ENCODE results near the gene STK16. TPM values are rescaled to one million over a fixed set of nuclear protein-coding genes. Genes with fewer than 3 reads are reported as not detected.

STK16 gene
- total RNA-seq, 1 experiment from 2014 or later, result 22.0 TPM

- Histone ChIP-seq H3K36me3 (ENCODE audit: insufficient read depth, low read length, poor library complexity, severe bottlenecking) (peaks cover 66% of the 10 kb centered on the region), H3K27me3 (replicated peaks; ENCODE audit: insufficient read depth, low read depth, low read length, poor library complexity) (no peaks in the 10 kb centered on the region), H3K27ac (ENCODE audit: low read depth, low read length, poor library complexity, severe bottlenecking) (peak within 1 kb of the TSS; percentile 91), H3K4me1 (ENCODE audit: insufficient read depth, low read length, poor library complexity, severe bottlenecking) (peaks cover 23% of the 10 kb centered on the region), H3K4me3 (ENCODE audit: low read depth, low read length, poor library complexity, severe bottlenecking) (peak within 1 kb of the TSS; percentile 66), H3K9me3 (ENCODE audit: low read depth, low read length, poor library complexity, severe bottlenecking) (no peaks in the 10 kb centered on the region)
- no peak for TF ChIP-seq EZH2 (IDR thresholded peaks at IDR 0.05; ENCODE audit: borderline replicate concordance, low read depth, low read length, poor library complexity, severe bottlenecking)
- no peak for TF ChIP-seq CTCF (conservative IDR thresholded peaks at IDR 0.05; ENCODE audit: low read depth, low read length)
- DNase-seq (ENCODE audit: low spot score), result peak; percentile 99
- BruUV-seq (replicated peaks), result TSS peak; percentile 57
- CTCF ChIA-PET, result interaction anchor here (0.6 kb wide), 1 partner anchor 29 kb away, joined by 4 read pairs; no protein-coding TSS in a partner anchor
- intact Hi-C loops (cut with micrococcal nuclease; ENCODE audit: unreplicated experiment), result loop anchor here (5.0 kb wide), 1 partner anchor 42 kb away; the partner anchor contains the start of genes CNPPD1 and RETREG2
- POLR2A ChIA-PET (ENCODE audit: low non-redundant PET), result no interaction called here
Measured at GRCh38 chr2:219218732-219219701, 26.3 kb upstream of the STK16 start, which contains the start of gene ABCB6. Gene ABCB6 (minus strand): TSS chr2:219218958. CDS start chr2:219218673, 285 bp downstream.

- TF ChIP-seq CTCF (conservative IDR thresholded peaks at IDR 0.05; ENCODE audit: low read depth, low read length) (no peak), EZH2 (IDR thresholded peaks at IDR 0.05; ENCODE audit: borderline replicate concordance, low read depth, low read length, poor library complexity, severe bottlenecking) (no peak)
- peaks cover 23% of the 10 kb centered on the region for H3K4me1 ChIP-seq (ENCODE audit: insufficient read depth, low read length, poor library complexity, severe bottlenecking)
- H3K27ac ChIP-seq (ENCODE audit: low read depth, low read length, poor library complexity, severe bottlenecking), result no peak overlapping the region
- peaks cover 66% of the 10 kb centered on the region for H3K36me3 ChIP-seq (ENCODE audit: insufficient read depth, low read length, poor library complexity, severe bottlenecking)
- BruUV-seq (replicated peaks), result no TSS peak
- no peak for DNase-seq (ENCODE audit: low spot score)
- ChIA-PET CTCF (no interaction called here), POLR2A (ENCODE audit: low non-redundant PET) (no interaction called here)
- intact Hi-C loops (cut with micrococcal nuclease; ENCODE audit: unreplicated experiment), result loop anchor here (5.0 kb wide), 1 partner anchor 43 kb away; the partner anchor contains the start of genes CNPPD1 and RETREG2
- H3K27me3 ChIP-seq (replicated peaks; ENCODE audit: insufficient read depth, low read depth, low read length, poor library complexity), result no peaks in the 10 kb centered on the region
- H3K4me3 ChIP-seq (ENCODE audit: low read depth, low read length, poor library complexity, severe bottlenecking), result no peak overlapping the region
- H3K9me3 ChIP-seq (ENCODE audit: low read depth, low read length, poor library complexity, severe bottlenecking), result no peaks in the 10 kb centered on the region
Measured at GRCh38 chr2:219219784-219220532, 25.3 kb upstream of the STK16 start.

- Histone ChIP-seq H3K9me3 (ENCODE audit: low read depth, low read length, poor library complexity, severe bottlenecking) (no peaks in the 10 kb centered on the region), H3K27ac (ENCODE audit: low read depth, low read length, poor library complexity, severe bottlenecking) (peak overlapping the region; percentile 30), H3K4me3 (ENCODE audit: low read depth, low read length, poor library complexity, severe bottlenecking) (no peak overlapping the region), H3K27me3 (replicated peaks; ENCODE audit: insufficient read depth, low read depth, low read length, poor library complexity) (no peaks in the 10 kb centered on the region), H3K4me1 (ENCODE audit: insufficient read depth, low read length, poor library complexity, severe bottlenecking) (peaks cover 23% of the 10 kb centered on the region), H3K36me3 (ENCODE audit: insufficient read depth, low read length, poor library complexity, severe bottlenecking) (peaks cover 64% of the 10 kb centered on the region)
- no peak for DNase-seq (ENCODE audit: low spot score)
- intact Hi-C loops (cut with micrococcal nuclease; ENCODE audit: unreplicated experiment), result no loop called here
- ChIA-PET CTCF (no interaction called here), POLR2A (ENCODE audit: low non-redundant PET) (no interaction called here)
- no TSS peak for BruUV-seq (replicated peaks)
- no peak for TF ChIP-seq EZH2 (IDR thresholded peaks at IDR 0.05; ENCODE audit: borderline replicate concordance, low read depth, low read length, poor library complexity, severe bottlenecking)
- TF ChIP-seq CTCF (conservative IDR thresholded peaks at IDR 0.05; ENCODE audit: low read depth, low read length), result no peak
Measured at GRCh38 chr2:219220652-219221402, 24.5 kb upstream of the STK16 start.

Measured in A673 (cell line).